ENCODE results near the gene ATG4B. TPM values are rescaled to one million over a fixed set of nuclear protein-coding genes. Genes with fewer than 3 reads are reported as not detected.

ATG4B gene
- 47.1 to 71.6 TPM (median 48.4 TPM) in 5 replicates for total RNA-seq (2022; extraction: Qiagen RNA extraction)

GRCh38 chr2:241637018-241637794, at the start of gene ATG4B, which contains the start of gene THAP4:
Gene ATG4B, plus strand, starts transcription at chr2:241637693. Its CDS starts 22 bp downstream, at chr2:241637715.
Gene THAP4, minus strand, starts transcription at chr2:241637158. Its CDS starts 141 bp downstream, at chr2:241637017.

DNA sequence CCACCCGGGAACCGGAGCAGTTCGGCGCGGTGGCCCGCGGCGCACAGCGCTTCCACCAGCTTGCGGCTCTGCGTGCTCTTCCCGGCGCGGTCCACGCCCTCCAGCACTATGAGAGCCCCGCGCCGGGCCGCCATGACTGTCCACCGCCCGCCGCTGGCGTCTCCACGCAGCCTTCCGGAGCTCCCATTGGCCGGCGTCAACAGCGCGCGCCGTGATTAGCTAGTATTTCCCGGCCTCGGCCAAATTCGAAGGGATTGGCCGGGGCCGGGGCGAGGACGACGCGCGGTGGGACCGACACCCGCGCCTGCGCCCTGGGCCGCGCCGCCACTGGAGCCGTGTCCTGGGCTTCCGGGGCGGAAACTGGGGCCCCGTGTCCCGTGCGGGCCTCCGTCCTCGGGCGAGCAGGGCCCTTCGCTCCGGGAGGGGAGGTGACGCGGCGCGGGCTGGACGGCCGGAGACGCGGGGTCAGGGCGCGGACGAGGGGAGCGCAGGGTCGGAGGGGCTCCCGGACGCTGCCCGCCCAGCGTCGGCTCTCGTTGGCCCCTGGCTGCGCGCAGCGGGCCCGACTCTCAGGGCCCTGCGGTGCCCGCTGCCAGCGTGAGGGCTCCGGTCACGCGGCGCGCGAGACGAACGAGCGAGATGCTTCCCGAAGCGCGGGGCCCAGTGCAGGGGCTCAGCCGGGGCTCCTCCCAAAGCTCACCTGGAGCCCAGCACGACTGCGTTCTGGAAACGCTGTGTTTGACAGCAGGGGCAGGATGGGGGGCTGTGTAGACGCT, 49.3 kb downstream of the ATG4B start, which contains the start of gene DTYMK:
TSS of gene DTYMK (minus strand) at position 166 of the 776 bp plus-strand sequence. CDS start at position 134, 32 bp downstream.

GRCh38 chr2:241701399-241702154, 64.1 kb downstream of the ATG4B start, which contains the start of gene ING5:
Gene ING5, plus strand, starts transcription at chr2:241702039. Its CDS starts 27 bp downstream, at chr2:241702066.

Other genes with a start within 250 kb of the ATG4B start
- gene STK25, start 129.1 kb upstream of the ATG4B start, total RNA-seq (2022; extraction: Qiagen RNA extraction) = 101 to 117 TPM (median 112 TPM) in 5 replicates
- 28.3 to 40.7 TPM (median 38.1 TPM) in 5 replicates for gene BOK, start 78.9 kb upstream of the ATG4B start, total RNA-seq (2022; extraction: Qiagen RNA extraction)
- 60.4 to 82.6 TPM (median 76.5 TPM) in 5 replicates for gene THAP4, start 535 bp upstream of the ATG4B start, total RNA-seq (2022; extraction: Qiagen RNA extraction)
- gene DTYMK, start 49.1 kb downstream of the ATG4B start, total RNA-seq (2022; extraction: Qiagen RNA extraction) = 120 to 156 TPM (median 134 TPM) in 5 replicates
- 18.8 to 25.8 TPM (median 21.4 TPM) in 5 replicates for gene ING5, start 64.3 kb downstream of the ATG4B start, total RNA-seq (2022; extraction: Qiagen RNA extraction)
- 6.0 to 10.3 TPM (median 9.1 TPM) in 5 replicates for gene D2HGDH, start 96.9 kb downstream of the ATG4B start, total RNA-seq (2022; extraction: Qiagen RNA extraction)
- gene GAL3ST2, start 139.1 kb downstream of the ATG4B start, total RNA-seq (2022; extraction: Qiagen RNA extraction) = 0.11 to 0.37 TPM (median 0.25 TPM) in 5 replicates
- 0.13 to 0.40 TPM (median 0.21 TPM) in 5 replicates for gene NEU4, start 171.5 kb downstream of the ATG4B start, total RNA-seq (2022; extraction: Qiagen RNA extraction)
- 0.02 TPM in 1 of 5 replicates, not detected in the others for gene PDCD1, start 221.2 kb downstream of the ATG4B start, total RNA-seq (2022; extraction: Qiagen RNA extraction)
- not detected in 5 replicates for gene RTP5, start 232.0 kb downstream of the ATG4B start, total RNA-seq (2022; extraction: Qiagen RNA extraction)